Measurements from ENCODE around the gene MFAP4.

Gene MFAP4

GRCh38 chr17:19372011-19372370 is 15.0 kb downstream of the MFAP4 start:
- DNase-seq (ENCODE audit: low spot score): no peak
- no peak for FAIRE-seq

- FAIRE-seq (no peak), DNase-seq (ENCODE audit: low spot score) (no peak)
These were observed 15.6 kb downstream of the MFAP4 start for GRCh38 chr17:19371259-19372010.

- no peak for FAIRE-seq
- no peak for DNase-seq (ENCODE audit: low spot score)
These were observed 16.5 kb downstream of the MFAP4 start for GRCh38 chr17:19370493-19370960.

- DNase-seq (ENCODE audit: low spot score): no peak
- no peak for FAIRE-seq
These were observed 17.0 kb downstream of the MFAP4 start for GRCh38 chr17:19369846-19370492.

GRCh38 chr17:19369107-19369778 is 17.7 kb downstream of the MFAP4 start:
- DNase-seq (ENCODE audit: low spot score): no peak
- FAIRE-seq: no peak

- DNase-seq (ENCODE audit: low spot score) (no peak), FAIRE-seq (no peak)
These were observed 18.8 kb downstream of the MFAP4 start for GRCh38 chr17:19368229-19368628.

GRCh38 chr17:19366637-19366972 is 20.4 kb downstream of the MFAP4 start:
- FAIRE-seq (no peak), DNase-seq (ENCODE audit: low spot score) (no peak)

- no peak for DNase-seq (ENCODE audit: low spot score)
- FAIRE-seq: no peak
These were observed 21.0 kb downstream of the MFAP4 start for GRCh38 chr17:19365833-19366636.

- DNase-seq (ENCODE audit: low spot score): no peak
- no peak for FAIRE-seq
These were observed 21.5 kb downstream of the MFAP4 start for GRCh38 chr17:19365499-19365817.

GRCh38 chr17:19364699-19365498 is 22.1 kb downstream of the MFAP4 start:
- FAIRE-seq: peak; percentile 27
- DNase-seq (ENCODE audit: low spot score): no peak

- no peak for FAIRE-seq
- no peak for DNase-seq (ENCODE audit: low spot score)
These were observed 23.4 kb downstream of the MFAP4 start for GRCh38 chr17:19363460-19364035.

GRCh38 chr17:19363114-19363438 is 23.9 kb downstream of the MFAP4 start:
- DNase-seq (ENCODE audit: low spot score) (no peak), FAIRE-seq (no peak)

- DNase-seq (ENCODE audit: low spot score) (peak; percentile 97), FAIRE-seq (peak; percentile 59)
These were observed 24.5 kb downstream of the MFAP4 start, which contains the start of gene B9D1 for GRCh38 chr17:19362277-19363113. B9D1 (minus strand) TSS chr17:19362723; CDS start chr17:19362569, 154 bp downstream.

GRCh38 chr17:19361944-19362276 is 25.1 kb downstream of the MFAP4 start:
- DNase-seq (ENCODE audit: low spot score) (no peak), FAIRE-seq (no peak)

GRCh38 chr17:19361326-19361725 is 25.7 kb downstream of the MFAP4 start:
- FAIRE-seq: no peak

GRCh38 chr17:19360772-19361171 is 26.2 kb downstream of the MFAP4 start:
- no peak for DNase-seq (ENCODE audit: low spot score)
- no peak for FAIRE-seq

More at GRCh38 chr17:19361326-19361725, 25.7 kb downstream of the MFAP4 start:
- no peak for DNase-seq (ENCODE audit: low spot score)

- DNase-seq (ENCODE audit: low spot score) (no peak), FAIRE-seq (no peak)
These were observed 27.1 kb downstream of the MFAP4 start for GRCh38 chr17:19359856-19360255.

- FAIRE-seq (no peak), DNase-seq (ENCODE audit: low spot score) (no peak)
These were observed 27.8 kb downstream of the MFAP4 start for GRCh38 chr17:19359151-19359550.

- no peak for FAIRE-seq
These were observed 29.2 kb downstream of the MFAP4 start for GRCh38 chr17:19357761-19358160.

GRCh38 chr17:19357351-19357750 is 29.6 kb downstream of the MFAP4 start:
- no peak for FAIRE-seq

More at GRCh38 chr17:19357761-19358160, 29.2 kb downstream of the MFAP4 start:
- no peak for DNase-seq (ENCODE audit: low spot score)

More at GRCh38 chr17:19357351-19357750, 29.6 kb downstream of the MFAP4 start:
- DNase-seq (ENCODE audit: low spot score): no peak
